DND-41 (cell line): ENCODE results near the gene ZMAT3.

Experiments used
- ATAC-seq: fragments of 200-7000 bp; cut with Tn5 transposase; 3 replicates; pipeline ENCODE4 v1.9.1; 2021; ENCODE audit warnings: low read depth; ENCODE audit not compliant: insufficient read depth
- DNase-seq: peaks from one replicate; pipeline ENCODE4 v3.0.0-alpha.2; 2020
- H2AFZ ChIP-seq: 2 replicates; pipeline ENCODE4 v1.6.0; 2012; ENCODE audit warnings: low read depth, low read length
- H3K27ac ChIP-seq: 2 replicates; pipeline ENCODE4 v1.5.1; 2012; ENCODE audit warnings: low read length, inconsistent platforms
- H3K27me3 ChIP-seq: fragments of 200-600 bp; sonication (generic); 2 replicates; pipeline ENCODE4 v1.6.0; 2012; ENCODE audit warnings: low read length, mild to moderate bottlenecking, inconsistent platforms; ENCODE audit not compliant: insufficient read depth, poor library complexity
- H3K36me3 ChIP-seq: 2 replicates; pipeline ENCODE4 v1.5.1; 2012; ENCODE audit warnings: low read length, inconsistent platforms; ENCODE audit not compliant: insufficient read depth
- H3K4me1 ChIP-seq: 2 replicates; pipeline ENCODE4 v1.5.1; 2012; ENCODE audit warnings: mild to moderate bottlenecking, low read length; ENCODE audit not compliant: insufficient read depth
- H3K4me2 ChIP-seq: 2 replicates; pipeline ENCODE4 v1.6.0; 2012; ENCODE audit warnings: mild to moderate bottlenecking, moderate library complexity, low read length, inconsistent platforms; ENCODE audit not compliant: insufficient read depth
- H3K4me3 ChIP-seq, 2 experiments: fragments of 200-600 bp in 1 of 2; shearing (Covaris generic) in 1 of 2; 2 replicates each; pipeline ENCODE4 v1.5.1; 2012 to 2016; ENCODE audit warnings: inconsistent platforms in 2 of 2, low read length in 2 of 2, mild to moderate bottlenecking in 2 of 2, low read depth in 1 of 2, moderate library complexity in 1 of 2
- H3K79me2 ChIP-seq: 2 replicates; pipeline ENCODE4 v1.6.0; 2012; ENCODE audit warnings: low read length, inconsistent platforms; ENCODE audit not compliant: insufficient read depth
- H3K9ac ChIP-seq: 2 replicates; pipeline ENCODE4 v1.6.0; 2012; ENCODE audit warnings: low read depth, mild to moderate bottlenecking, inconsistent platforms, low read length, moderate library complexity
- H3K9me3 ChIP-seq: 2 replicates; pipeline ENCODE4 v1.5.1; 2012; ENCODE audit warnings: low read length, moderate library complexity, mild to moderate bottlenecking, inconsistent platforms; ENCODE audit not compliant: insufficient read depth, severe bottlenecking
- H4K20me1 ChIP-seq: 2 replicates; pipeline ENCODE4 v1.6.0; 2012; ENCODE audit warnings: low read length; ENCODE audit not compliant: insufficient read depth
- CTCF ChIP-seq: IDR thresholded peaks from 2 replicates; pipeline ENCODE4 v1.5.1; 2012; ENCODE audit warnings: borderline replicate concordance, low read length, moderate library complexity, mild to moderate bottlenecking; ENCODE audit not compliant: poor library complexity, severe bottlenecking; ENCODE audit errors: extremely low read depth
- EZH2 ChIP-seq: IDR thresholded peaks from 3 replicates; pipeline ENCODE4 v1.6.1; 2012; ENCODE audit warnings: borderline replicate concordance, low read depth, mild to moderate bottlenecking, moderate library complexity, low read length, inconsistent platforms; ENCODE audit not compliant: severe bottlenecking

Gene ZMAT3

GRCh38 chr3:179076243-179077027 lies 4.8 kb upstream of the ZMAT3 start:
- Histone ChIP-seq H3K27ac (no peak overlapping the region), H3K9ac (no peak overlapping the region), H3K36me3 (no peaks in the 10 kb centered on the region), H3K9me3 (no peaks in the 10 kb centered on the region), H3K4me3 (no peak overlapping the region), H3K27me3 (no peaks in the 10 kb centered on the region), H3K79me2 (no peaks in the 10 kb centered on the region), H3K4me2 (no peak overlapping the region), H2AFZ (no peak overlapping the region), H4K20me1 (no peaks in the 10 kb centered on the region), H3K4me1 (peaks cover 6% of the 10 kb centered on the region)
- DNase-seq (no peak), ATAC-seq (no peak)
- TF ChIP-seq CTCF = no peak
- no peak for TF ChIP-seq EZH2

GRCh38 chr3:179074656-179075055 lies 3.0 kb upstream of the ZMAT3 start:
- Histone ChIP-seq H3K27me3 (no peaks in the 10 kb centered on the region), H3K9ac (no peak overlapping the region), H3K4me2 (no peak overlapping the region), H4K20me1 (no peaks in the 10 kb centered on the region), H3K4me3 (no peak overlapping the region), H3K36me3 (no peaks in the 10 kb centered on the region), H3K27ac (no peak overlapping the region), H3K9me3 (no peaks in the 10 kb centered on the region), H3K4me1 (peaks cover 20% of the 10 kb centered on the region), H2AFZ (no peak overlapping the region), H3K79me2 (0 out of 2 replicates have a peak, but pooled peaks cover 2% of the 10 kb centered on the region)
- DNase-seq (peak; percentile 12), ATAC-seq (no peak)
- no peak for TF ChIP-seq CTCF
- no peak for TF ChIP-seq EZH2

GRCh38 chr3:179073816-179074215 lies 2.2 kb upstream of the ZMAT3 start:
- no peak for ATAC-seq
- TF ChIP-seq EZH2 (no peak), CTCF (no peak)
- H3K4me2 ChIP-seq = no peak overlapping the region
- no peak overlapping the region for H3K9ac ChIP-seq
- no peaks in the 10 kb centered on the region for H3K9me3 ChIP-seq
- H3K27ac ChIP-seq = no peak overlapping the region
- peaks cover 28% of the 10 kb centered on the region for H3K4me1 ChIP-seq
- DNase-seq = no peak
- H3K36me3 ChIP-seq = no peaks in the 10 kb centered on the region
- H3K79me2 ChIP-seq = peaks cover 10% of the 10 kb centered on the region
- H3K4me3 ChIP-seq = no peak overlapping the region
- peak overlapping the region; percentile 43 for H2AFZ ChIP-seq
- no peaks in the 10 kb centered on the region for H3K27me3 ChIP-seq
- H4K20me1 ChIP-seq = no peaks in the 10 kb centered on the region
